HG02885 (cell line): Measurements from ENCODE around the gene MYL11.

Experiments used
- ATAC-seq: cut with Tn5 transposase; IDR thresholded peaks from one replicate; pipeline ENCODE4 v1.9.1; 2021; ENCODE audit warnings: mild to moderate bottlenecking; ENCODE audit not compliant: unreplicated experiment, poor library complexity

Gene MYL11

DNA sequence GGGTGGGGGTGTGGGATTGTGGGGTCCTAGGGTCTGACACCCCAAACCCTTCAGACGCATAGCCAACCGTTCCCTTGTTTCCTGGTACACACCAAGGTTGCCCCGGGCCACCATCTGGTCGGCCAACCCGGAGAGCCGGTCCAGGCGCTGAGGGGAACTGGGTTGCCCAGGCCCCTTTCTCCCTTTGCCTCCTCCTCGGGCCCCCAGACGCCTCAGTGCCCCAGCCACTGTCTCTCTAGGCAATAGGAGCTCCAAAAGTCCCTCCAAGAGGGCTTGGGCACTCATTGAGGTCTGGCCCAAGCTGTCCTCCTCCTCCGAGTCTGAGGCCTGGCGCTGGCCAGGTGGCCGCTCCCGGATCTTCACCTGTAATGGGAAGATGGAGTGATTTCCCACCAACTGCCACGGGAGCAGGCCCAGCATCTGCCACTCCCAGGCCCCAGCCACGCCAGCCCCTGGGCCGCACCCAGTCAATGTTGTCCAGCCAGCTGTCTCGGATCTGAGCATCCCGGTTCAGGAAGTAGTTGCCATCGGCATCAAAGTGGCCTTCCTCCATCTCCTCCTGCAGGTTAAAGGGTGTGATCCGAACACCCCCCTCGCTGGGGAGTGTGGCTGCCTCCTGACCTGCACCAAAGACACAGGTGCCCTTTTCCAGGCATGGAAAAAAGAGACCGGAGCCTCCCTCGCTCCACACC, 21.0 kb upstream of the MYL11 start:
- no peak for ATAC-seq

DNA sequence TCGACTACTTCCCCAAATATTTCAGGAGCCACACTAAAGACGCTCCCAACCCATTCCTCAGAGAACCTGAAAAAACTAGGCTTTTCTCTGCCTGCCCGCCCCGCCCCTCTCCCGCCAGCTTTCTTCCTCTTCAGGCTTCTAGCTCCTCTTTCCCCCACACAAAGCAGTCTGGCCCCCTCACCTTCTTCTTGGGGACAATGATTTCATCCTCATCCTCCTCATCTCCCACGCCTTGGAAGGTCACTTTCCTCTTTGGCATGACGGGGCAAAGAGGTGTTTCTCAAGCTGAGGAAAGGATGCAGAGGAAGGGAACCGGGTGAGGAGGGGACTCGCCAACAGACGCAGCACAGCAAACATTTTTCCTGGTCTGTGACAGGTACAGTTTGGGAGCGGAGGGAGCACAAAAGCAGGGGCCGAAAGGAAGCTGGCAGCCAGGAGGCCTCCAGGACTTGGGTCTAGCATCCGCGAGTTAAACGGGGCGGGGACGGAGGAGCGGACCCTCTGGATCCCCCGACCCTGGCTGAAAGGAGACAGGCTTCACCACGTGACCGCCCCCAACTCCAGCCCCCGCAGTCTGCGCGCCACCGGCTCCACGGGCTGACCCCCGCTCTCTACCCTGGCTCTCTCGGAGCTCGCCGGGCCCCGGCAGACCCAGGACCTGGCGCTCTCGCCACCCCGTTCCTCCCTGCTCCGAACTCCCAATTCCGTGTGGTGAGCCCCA, 20.0 kb upstream of the MYL11 start:
- ATAC-seq = peak; percentile 28

DNA sequence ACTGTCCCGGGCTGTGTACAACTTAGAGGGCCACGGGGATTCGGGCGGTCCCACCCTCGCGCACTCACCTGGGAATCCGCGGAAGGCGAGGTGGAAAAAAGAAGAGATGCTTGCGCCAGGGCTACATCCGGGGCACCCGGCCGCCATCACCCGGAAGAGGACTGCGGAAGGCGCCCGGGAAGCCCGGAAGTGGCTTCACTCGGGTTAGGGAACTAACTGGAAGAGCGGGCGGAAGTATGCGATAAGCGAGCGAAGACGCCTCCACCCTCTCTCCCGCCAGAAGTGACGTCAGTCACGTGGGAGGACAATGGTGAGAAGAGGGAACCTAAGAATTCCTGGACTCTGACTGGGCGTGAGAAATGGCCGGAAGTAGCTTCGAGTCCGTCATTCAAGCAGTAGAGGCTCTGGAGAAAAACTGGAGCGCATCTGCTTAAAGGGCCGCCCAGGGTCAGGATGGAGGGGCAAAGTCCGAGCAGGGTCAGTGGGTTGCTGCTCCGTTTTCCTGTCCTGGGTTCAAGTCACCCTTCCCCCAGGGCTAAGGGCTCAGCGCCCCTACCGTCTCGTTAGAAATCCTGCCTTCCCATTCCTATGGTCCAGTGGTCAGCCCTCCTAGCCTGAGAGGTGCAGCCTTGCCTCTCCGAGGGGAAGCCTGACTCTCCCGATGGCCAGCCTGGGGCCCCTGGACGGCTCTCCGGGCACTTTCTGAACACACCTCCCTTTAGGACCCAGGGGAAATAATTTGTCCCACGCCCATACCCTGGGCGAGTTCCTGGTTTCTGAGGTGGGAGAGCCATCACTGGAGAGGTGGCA, 19.3 kb upstream of the MYL11 start, which contains the start of gene CD2BP2:
TSS of gene CD2BP2 (minus strand) at position 165 of the 810 bp plus-strand sequence. CDS start 627 bp downstream, outside the sequence.
- ATAC-seq = peak; percentile 77

DNA sequence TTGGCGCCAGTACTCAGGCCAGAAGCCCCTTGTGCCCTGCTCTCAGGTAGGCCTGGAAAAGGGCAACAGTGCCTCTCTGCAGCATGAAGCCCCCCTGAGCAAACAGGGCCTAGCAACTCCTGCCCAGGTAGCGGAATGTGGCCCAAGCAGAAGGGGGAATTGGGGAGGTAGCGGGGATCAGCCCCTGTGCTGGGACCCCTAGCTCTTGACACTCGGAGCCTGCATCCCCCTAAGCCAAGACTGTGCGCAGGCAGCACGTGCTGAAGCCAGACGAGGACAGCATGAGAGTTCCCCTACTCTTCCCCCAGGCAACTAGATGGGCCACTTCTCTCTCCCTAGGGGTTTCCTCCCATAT, 18.7 kb upstream of the MYL11 start:
- no peak for ATAC-seq

DNA sequence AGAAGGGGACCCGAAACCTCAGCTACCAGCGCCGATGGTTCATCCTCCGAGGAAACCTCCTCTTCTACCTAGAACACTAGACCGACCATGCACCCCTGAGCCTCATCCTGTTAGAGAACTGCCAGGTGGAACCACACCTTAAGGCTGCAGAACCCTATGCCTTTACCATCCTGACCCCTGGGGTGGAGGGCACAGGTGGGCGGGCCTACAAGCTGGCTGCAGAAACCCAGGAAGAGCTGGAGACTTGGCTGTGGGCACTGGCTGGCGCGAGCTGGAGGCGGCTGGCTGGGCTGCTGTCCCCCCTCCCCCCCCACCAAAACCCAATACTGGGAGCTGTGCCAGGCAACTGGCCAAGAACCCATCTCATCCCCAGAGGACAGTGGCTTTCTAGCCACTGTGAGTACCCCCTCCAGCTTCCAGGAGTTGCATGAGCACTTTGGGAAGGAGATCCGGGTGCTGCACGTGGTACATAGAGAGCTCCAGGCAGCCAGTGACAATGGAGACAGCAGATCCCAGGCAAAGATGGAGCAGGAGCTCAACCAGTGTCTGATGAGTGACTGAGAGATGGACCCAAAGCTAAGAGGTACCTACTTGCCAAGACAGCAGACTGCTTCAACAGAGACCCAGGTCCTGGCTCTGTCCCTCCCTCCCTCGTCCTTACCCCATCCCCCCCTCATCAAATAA, 18.1 kb upstream of the MYL11 start:
- no peak for ATAC-seq

DNA sequence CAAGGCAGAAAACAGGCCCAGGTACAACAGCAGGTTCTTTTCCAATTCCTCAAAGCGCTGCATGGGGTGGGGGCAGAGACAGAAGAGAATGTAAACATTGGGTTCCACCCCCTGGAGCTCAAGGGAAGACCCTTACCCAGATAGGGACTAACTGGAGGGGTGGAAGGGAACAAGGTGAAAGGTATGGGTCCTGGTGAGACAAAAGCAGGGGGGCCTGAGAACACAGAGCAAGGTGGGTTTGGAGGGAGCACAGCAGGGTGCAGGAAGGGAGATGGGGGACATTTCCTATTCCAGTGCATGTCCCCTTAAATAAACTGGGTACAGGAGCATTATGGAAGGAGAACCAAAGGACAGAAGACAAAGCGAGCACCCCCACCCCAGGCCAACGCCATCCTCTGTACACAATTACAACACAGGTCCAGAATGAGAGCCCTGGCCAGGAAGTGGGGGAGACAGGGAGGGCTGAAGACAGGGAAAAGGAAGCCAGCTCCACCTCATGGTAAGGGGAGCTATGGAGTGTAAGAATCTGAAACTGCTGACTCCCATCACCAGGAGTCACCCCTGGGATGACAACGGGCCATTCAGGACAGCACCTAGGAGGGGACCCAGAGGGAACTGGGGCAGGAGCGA, 17.4 kb upstream of the MYL11 start:
- ATAC-seq = no peak

DNA sequence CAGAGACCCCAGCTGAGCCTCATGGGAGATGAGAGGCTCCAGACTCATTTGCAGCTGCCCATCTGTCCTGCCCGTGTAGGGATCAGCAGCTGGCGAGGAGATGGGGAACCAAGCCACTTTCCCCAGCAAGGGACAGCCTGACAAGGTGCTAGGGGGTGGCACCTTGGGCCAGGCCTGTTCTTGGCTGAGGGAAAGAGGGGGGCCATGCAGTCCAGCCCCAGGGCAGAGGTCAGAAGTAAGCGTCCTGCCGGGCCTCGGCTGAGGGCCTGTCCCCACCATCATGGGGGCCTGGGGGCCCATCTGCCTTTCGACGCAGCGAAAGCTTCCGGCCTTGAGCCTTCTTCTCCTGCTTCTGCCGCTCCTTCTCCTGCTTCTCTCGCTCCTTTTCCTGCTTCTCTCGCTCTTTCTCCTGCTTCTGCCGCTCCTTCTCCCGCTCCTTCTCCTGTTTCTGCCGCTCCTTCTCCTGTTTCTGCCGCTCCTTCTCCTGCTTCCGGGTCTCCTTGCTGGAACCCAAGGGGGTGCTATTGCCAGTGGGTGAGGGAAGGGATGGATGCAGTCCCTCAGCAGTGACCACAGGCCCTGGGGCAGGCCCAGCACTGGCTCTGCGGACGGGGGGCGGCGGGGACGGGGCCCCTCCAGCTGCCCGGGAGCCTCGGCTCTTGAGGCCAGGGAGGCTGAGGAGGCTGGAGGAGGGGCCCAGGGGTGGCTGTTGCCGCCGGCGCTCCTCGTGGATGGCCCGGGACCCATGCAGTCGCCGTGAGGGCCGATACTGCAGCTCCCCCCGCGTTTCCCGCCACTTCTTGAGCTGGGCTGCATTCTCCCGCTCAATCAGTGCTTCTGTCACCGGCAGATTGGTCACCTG, 16.7 kb upstream of the MYL11 start:
- ATAC-seq = no peak

DNA sequence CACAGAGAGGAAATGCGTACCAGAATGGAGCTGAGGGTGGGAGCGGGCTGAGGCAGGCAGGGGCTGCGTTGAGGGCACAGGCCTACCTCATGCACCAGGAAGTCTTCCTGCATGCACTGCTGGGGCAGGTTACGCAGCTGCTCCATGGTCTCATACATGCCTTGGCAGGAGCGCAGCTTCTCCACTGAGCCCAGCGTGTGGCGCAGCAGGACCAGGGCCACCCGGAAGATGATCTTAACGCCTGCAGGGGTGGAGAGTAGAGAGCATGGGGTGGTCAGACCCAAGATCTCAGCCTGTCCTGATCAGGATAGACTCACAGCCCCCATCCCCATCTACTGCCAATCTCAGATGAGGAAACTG, 16.0 kb upstream of the MYL11 start:
- ATAC-seq = no peak

DNA sequence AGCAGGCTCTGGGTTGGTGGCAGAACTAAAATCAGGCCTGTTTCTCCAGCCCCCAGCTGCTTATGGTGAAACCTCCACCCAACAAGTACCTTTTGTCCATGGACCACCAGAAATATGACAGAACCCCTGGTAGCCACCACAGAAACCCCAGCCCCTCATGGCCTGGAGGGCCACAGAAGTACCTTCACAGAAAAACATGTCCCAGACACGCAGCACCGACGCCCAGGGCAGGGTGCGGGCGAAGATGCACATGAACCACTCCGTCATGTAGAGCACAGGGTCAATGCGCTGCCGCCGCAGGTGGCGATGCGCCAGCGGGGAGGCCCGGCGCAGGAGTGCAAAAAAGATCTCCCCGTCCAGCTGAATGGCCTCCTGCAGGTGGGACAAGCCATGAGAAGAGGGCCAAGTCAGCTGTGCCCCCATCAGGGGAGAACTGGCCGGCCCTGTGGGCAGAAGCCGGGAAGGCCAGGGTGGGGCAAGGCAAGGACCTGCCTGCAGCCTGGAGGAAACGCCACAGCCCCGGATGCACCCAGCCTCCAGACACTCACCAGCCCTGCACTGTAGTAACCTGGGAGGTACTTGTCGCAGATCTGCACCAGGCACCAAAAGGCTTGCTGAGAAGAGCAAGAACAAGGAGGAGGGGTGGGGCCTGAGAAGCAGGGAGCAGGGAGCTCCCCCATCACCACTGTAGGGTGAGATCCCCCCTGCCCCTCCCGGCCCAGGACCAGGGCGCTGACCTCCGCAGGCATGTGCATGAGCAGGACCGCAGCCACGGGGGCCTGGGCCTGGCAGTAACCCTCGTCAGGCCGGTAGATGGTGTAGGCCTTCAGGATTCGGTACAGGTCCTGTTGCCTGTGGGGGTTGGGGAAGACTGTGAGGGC, 15.4 kb upstream of the MYL11 start:
- ATAC-seq = no peak

DNA sequence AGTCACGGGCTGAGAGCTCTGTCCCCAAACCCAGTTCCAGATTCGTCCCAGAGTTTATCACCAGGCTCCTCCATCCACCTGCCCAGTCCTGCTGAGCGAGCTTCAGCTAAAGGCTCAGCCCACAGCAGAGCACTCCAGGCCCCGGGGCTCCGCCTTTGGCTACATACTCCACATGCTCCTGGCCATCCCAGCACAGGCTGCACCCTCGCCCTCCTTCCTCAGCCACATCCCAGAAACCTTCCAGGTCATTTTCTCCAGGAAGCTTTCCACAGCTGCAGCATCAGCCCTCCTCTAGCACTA, 14.8 kb upstream of the MYL11 start:
- no peak for ATAC-seq

DNA sequence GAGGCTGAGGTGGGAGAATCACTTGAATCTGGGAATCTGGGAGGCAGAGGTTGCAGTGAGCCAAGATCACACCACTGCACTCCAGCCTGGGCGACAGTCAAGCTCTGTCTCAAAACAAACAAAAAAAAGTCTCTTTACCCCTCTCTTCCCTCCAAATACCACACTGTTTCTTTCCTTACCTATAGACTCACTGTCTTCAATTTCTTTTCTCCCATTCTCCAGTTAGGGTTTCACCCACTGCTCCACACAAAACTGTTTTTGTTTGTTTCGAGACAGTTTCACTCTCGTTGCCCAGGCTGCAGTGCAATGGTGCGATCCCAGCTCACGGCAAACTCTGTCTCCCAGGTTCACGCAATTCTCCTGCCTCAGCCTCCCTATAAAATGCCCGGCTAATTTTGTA, 13.4 kb upstream of the MYL11 start:
- no peak for ATAC-seq

DNA sequence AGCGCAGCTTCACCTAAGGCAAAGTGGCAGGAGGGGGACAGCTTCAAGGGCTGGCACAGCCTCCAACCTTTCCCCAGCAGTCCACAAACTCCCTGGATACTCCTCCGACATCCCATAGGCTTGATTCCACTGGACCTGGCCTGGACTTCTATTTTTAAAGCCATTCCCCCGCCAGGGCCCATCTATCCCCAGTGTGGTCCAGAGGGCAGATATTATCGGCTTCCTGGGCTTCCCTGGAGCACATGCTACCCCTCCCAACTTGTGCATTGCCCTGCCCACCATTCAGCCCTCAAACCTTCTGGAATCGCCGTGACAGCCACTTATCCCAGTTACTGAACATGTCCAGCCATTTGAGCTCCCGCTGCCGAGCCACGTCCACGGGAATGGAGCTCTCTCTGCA, 9.4 kb upstream of the MYL11 start:
- no peak for ATAC-seq

DNA sequence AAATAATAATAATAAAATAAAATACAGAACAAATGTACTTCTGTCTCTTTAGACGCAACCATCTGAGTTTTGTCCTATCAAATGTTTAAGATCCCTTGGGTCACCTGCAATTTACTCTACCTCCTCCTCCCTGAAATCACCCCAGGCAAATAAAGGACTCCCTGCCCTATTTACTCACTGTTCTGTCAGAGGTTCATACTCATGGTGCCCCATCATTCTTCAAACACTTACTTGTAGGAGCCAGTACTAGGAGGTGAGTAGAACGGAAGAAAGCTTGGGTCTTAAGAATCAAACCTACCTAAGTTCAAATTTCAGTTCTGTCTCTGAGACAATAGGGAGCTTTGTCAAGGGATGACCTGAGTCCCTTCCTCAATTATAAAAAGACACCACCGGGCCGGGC, 8.1 kb upstream of the MYL11 start:
- ATAC-seq = no peak

DNA sequence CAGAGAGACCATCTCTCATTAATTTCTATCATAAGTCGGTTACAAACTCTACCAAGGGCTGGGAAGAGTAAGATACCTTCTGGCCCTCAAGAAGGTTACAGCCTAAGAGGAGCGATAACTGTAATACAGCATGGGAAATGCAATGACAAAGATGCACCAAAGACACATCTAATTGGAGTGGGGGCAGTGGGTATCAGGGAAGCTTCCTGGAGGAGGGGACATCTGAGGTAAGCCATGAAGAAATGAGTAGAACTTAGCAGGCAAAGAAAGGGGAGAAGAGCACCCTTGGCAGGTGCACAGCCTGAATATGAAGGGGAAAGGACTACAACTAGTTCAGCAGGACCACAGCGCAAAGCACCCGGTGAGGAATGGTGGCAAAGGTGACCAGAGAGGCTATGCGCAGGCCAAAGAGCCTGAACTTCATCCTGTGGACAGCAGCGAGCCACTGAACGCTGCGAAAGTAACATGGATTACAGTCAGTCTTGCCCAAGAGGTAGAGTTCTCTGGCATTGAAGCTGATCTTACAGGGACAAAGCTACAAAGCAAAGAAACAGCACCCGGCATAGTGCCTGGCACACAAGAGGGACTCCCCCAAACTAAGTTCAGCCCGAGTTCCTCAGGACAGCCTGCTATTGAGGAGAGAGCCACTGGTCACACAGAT, 7.1 kb upstream of the MYL11 start:
- no peak for ATAC-seq

DNA sequence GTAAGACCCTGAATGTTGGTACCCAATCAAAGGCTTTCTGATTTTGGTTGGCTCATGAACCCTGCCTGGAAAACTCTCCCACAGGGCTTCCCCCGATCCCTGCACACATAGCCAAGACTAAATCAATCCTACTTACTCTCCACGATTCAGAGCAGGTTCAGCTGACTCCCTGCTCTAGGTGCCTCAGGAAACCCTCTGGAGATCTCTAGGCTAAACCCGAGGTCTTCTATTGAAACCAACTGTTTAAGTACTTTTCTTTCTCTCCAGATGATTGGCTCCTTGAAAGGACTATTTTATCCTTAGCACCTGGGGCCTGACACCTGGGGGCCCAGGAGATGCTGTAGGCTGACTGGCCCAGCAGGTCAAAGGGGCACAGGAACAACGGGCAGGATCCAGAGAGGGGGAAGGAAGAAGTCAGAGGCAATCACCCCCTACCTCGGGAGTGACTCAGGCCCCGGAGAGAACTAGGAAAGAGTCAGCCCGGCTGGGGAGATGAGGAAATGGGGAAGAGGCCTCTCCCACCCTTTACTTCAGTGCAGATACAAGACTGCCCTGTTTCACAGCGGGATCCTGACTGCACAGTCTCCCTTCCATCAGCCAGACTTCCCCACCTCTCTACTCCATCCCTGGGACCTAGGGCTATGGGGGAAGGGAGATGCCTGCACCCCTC, 6.3 kb upstream of the MYL11 start:
- no peak for ATAC-seq

DNA sequence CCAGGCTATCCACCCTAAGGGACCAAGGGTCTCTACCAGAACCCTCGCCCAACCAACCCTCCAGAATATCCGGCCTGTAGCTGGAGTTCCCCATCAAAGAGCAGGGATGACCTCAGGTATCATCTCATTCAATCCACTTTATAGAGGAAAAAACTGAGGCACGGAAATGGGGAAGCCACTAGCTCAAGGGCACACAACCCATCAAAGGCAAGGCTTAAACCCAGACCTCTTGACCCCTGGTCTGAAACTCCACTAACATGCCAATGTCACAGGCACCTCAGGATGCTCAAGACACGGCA, 5.9 kb upstream of the MYL11 start:
- no peak for ATAC-seq

DNA sequence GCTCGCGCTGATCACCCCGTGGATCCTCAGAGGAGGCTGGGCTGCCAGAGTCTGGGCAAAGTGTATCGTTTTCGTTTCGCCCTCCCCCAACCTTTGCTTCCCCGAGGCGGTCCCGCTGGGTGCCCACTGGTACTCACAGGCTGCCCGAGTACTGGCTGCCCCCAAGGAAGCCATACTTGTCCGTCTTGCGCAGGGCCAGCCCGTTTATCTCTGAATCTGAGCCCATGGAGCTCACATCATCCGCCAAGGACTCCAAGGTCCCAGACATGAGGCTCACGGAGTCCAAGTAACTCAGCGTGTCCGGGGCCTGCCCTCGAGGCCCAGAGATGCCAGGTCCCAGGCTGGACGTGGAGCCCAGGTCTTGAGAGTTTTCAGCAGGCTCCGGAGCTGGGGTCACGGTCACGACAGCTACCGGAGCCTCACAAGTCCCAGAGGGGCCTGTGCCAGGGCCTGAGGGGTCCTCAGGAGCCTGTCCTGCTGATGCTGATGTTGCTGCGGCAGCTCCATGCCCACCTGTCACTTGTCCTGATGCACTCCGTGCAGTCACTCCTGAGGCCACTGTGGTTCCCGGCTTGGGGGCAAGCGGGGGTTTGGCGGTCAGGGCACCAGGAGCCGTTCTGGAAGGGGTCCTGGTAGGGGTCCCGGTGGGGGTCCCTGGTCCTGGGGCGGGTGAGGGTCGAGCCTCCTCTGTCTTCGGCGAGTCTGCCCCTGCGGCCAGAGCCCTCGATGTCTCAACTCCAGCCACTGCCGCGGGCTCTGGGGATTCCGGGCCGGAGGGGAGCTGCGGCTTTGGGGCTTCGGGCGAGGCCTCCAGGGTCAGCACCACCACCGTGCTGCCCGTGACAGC, 5.3 kb upstream of the MYL11 start:
- no peak for ATAC-seq
